ENCODE measurements around the gene ERFL. TPM values are rescaled to one million over a fixed set of nuclear protein-coding genes. Genes with fewer than 3 reads are reported as not detected.

ERFL gene
- total and polyA plus RNA-seq, 2 of the 8 experiments (the other 6 are each of a cell fraction or from before 2014, with no cell fraction given) = 0.12 TPM; not detected in 1

DNA sequence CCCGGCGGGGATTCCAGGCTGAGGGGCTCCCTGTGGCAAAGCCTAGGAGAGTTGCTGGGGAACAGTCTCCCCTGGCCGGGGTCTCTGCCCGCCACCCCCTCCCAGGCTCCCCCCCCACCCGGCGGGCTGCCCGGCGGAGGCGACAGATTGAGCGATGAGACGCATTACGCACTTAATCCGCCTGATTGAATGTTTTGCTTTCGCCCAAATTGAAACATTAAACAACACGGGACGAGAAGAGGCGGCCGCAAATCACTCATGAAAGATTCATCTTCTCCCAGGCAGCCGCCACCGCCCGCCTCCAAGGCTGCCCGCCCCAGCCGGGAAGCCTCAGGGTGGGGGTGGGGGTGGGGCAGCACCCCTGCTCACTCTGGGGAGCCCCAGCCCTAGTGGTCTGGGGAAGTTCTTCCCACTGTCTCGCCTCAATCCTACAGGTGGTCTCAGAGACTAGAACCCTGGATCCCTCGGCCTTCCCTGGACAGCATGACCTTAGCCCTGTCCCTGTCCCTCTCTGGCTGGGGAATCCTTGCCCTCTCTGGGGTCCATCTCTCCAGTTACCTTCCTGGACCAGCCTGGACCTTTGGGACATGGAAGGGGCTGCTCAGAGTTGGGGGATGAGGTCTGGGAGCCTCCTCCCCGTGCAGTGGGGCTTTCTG lies 7.6 kb upstream of the ERFL start:
- no peak overlapping the region for H2AFZ ChIP-seq (ENCODE audit: low read length)
- DNase-seq (ENCODE audit: low read depth in 1 of 2, low spot score in 2 of 2) = no peak
- TF ChIP-seq RFX5 (IDR thresholded peaks at IDR 0.05; ENCODE audit: borderline replicate concordance, low read depth, low read length) (no peak), ATF2 (IDR thresholded peaks at IDR 0.05; ENCODE audit: low read length) (no peak), TBP (IDR thresholded peaks at IDR 0.05; ENCODE audit: low read depth, low read length) (no peak), CREB1 (IDR thresholded peaks at IDR 0.05) (no peak), NRF1 (IDR thresholded peaks at IDR 0.05; ENCODE audit: low read depth, low read length) (no peak), PHF8 (conservative IDR thresholded peaks at IDR 0.05; ENCODE audit: low read depth, low read length) (no peak), SIX5 (IDR thresholded peaks at IDR 0.05; ENCODE audit: low read depth, low read length) (no peak)

More for the DNA sequence above, 7.6 kb upstream of the ERFL start:
- ChIA-PET CTCF (ENCODE audit: partially characterized antibody) (interaction anchor here (0.6 to 7.0 kb wide), 11 partner anchors 10 to 621 kb away, joined by 3 to 37 read pairs (median 5); no protein-coding TSS in a partner anchor), POLR2A (ENCODE audit: partially characterized antibody) (interaction anchor here (2.5 to 9.6 kb wide), 2 partner anchors 64 kb away, joined by 18 to 71 read pairs; no protein-coding TSS in a partner anchor)
- Histone ChIP-seq H3K27me3 (replicated peaks in 1 of 4; ENCODE audit: control insufficient read depth in 3 of 4, extremely low read depth in 1 of 4, insufficient read depth in 3 of 4, low read length in 3 of 4) (peaks cover 32 to 79% (median 72%) of the 10 kb centered on the region in 4 experiments), H2BK15ac (ENCODE audit: low read length) (no peak overlapping the region), H3K9me3 (ENCODE audit: insufficient read depth in 2 of 2, low read depth in 1 of 2, low read length in 1 of 2) (no peaks in the 10 kb centered on the region), H2BK12ac (ENCODE audit: low read depth, low read length) (no peak overlapping the region), H4K20me1 (replicated peaks in 1 of 2; ENCODE audit: control insufficient read depth in 1 of 2, insufficient read depth in 2 of 2, low read length in 2 of 2) (peaks cover 0 to 21% of the 10 kb centered on the region in 2 experiments), H2BK20ac (ENCODE audit: low read length) (no peak overlapping the region), H2BK120ac (replicated peaks; ENCODE audit: low read depth, low read length) (no peak overlapping the region), H4K5ac (ENCODE audit: insufficient read length, low read depth, low read length) (no peak overlapping the region), H3K14ac (ENCODE audit: insufficient read length) (no peak overlapping the region), H3K4ac (replicated peaks; ENCODE audit: insufficient read length, low read depth, low read length) (no peak overlapping the region), H3K56ac (replicated peaks; ENCODE audit: insufficient read length, low read depth, low read length) (no peak overlapping the region), H3K23me2 (ENCODE audit: low read depth, low read length) (peaks cover 10% of the 10 kb centered on the region; the same call in 1 of the 2 replicates), H2BK5ac (ENCODE audit: low read depth, low read length) (no peak overlapping the region), H3K36me3 (ENCODE audit: control insufficient read depth in 2 of 4, insufficient read depth in 4 of 4, low read length in 3 of 4) (no peaks in the 10 kb centered on the region; a peak in 1 of 8 replicates), H3K79me1 (ENCODE audit: low read depth, low read length) (no peaks in the 10 kb centered on the region), H3K9ac (replicated peaks in 1 of 4; ENCODE audit: extremely low read depth in 1 of 4, low read depth in 3 of 4, low read length in 3 of 4) (no peak overlapping the region; a peak in 1 of 7 replicates), H3K4me2 (ENCODE audit: insufficient read depth in 1 of 2, low read depth in 2 of 2, low read length in 2 of 2) (no peak overlapping the region), H4K91ac (replicated peaks; ENCODE audit: insufficient read length, low read length) (peak overlapping the region; percentile 74), H2AK5ac (ENCODE audit: low read depth, low read length) (no peak overlapping the region; the same call in 1 of the 2 replicates), H4K8ac (ENCODE audit: extremely low read depth, insufficient read depth, low read length) (no peak overlapping the region), H3K18ac (ENCODE audit: extremely low read depth, low read length) (no peak overlapping the region), H3K4me1 (replicated peaks in 1 of 4; ENCODE audit: control insufficient read depth in 3 of 4, insufficient read depth in 4 of 4, low read length in 3 of 4) (peaks cover 0 to 13% (median 8%) of the 10 kb centered on the region in 4 experiments; a peak in 6 of 7 replicates), H3K27ac (ENCODE audit: low read depth, low read length) (no peak overlapping the region), H3K23ac (ENCODE audit: insufficient read length) (no peak overlapping the region), H3K79me2 (ENCODE audit: control insufficient read depth in 1 of 2, insufficient read depth in 2 of 2, low read length in 2 of 2) (no peaks in the 10 kb centered on the region), H3K4me3 (ENCODE audit: extremely low read depth in 1 of 4, insufficient read depth in 2 of 4, low read depth in 3 of 4, low read length in 4 of 4) (no peak overlapping the region)
- WGBS, 2 experiments (ENCODE audit: extremely low coverage in 1 of 2, insufficient coverage in 1 of 2, insufficient read length in 1 of 2, insufficient replicate concordance in 2 of 2, low coverage in 1 of 2, low lambda C conversion rate in 2 of 2, missing lambda C conversion rate in 1 of 2) = 53% methylated on average over 16 of the region's 26 CpGs; no CpG with 5 or more reads in 1 of the 2 experiments
- FAIRE-seq = no peak

Measured in H1 (cell line).